DND-41 (cell line): ENCODE data around the gene COL4A2.

Experiments
- CTCF ChIP-seq: IDR thresholded peaks from 2 replicates; pipeline ENCODE4 v1.5.1; 2012; ENCODE audit warnings: borderline replicate concordance, low read length, moderate library complexity, mild to moderate bottlenecking; ENCODE audit not compliant: poor library complexity, severe bottlenecking; ENCODE audit errors: extremely low read depth
- EZH2 ChIP-seq: IDR thresholded peaks from 3 replicates; pipeline ENCODE4 v1.6.1; 2012; ENCODE audit warnings: borderline replicate concordance, low read depth, mild to moderate bottlenecking, moderate library complexity, low read length, inconsistent platforms; ENCODE audit not compliant: severe bottlenecking

- TF ChIP-seq CTCF (no peak), EZH2 (no peak)
These were observed 116.0 kb downstream of the COL4A2 start for GRCh38 chr13:110422913-110423688.
